Hepatocyte (in vitro differentiated cells): ENCODE data around the gene COL13A1. TPM values are rescaled to one million over a fixed set of nuclear protein-coding genes. Genes with fewer than 3 reads are reported as not detected.

Experiments used
- DNase-seq: peaks from one replicate; pipeline ENCODE4 v3.0.0-alpha.2; 2016; ENCODE audit warnings: low spot score
- H2AFZ ChIP-seq: fragments of 200-600 bp; sonication (generic); 2 replicates; pipeline ENCODE4 v1.6.0; 2016; ENCODE audit warnings: antibody characterized with exemption, mild to moderate bottlenecking
- H3K27ac ChIP-seq: fragments of 200-600 bp; sonication (generic); 2 replicates; pipeline ENCODE4 v1.5.1; 2016; ENCODE audit warnings: mild to moderate bottlenecking
- H3K27me3 ChIP-seq: fragments of 200-600 bp; sonication (generic); 2 replicates; pipeline ENCODE4 v1.6.1; 2016
- H3K36me3 ChIP-seq: fragments of 200-600 bp; sonication (generic); replicated peaks from 2 replicates; pipeline ENCODE4 v1.5.1; 2016; ENCODE audit warnings: low read depth; ENCODE audit not compliant: insufficient read depth
- H3K4me1 ChIP-seq: fragments of 200-600 bp; sonication (generic); 2 replicates; pipeline ENCODE4 v1.5.1; 2016; ENCODE audit warnings: mild to moderate bottlenecking, moderate library complexity; ENCODE audit not compliant: insufficient read depth
- H3K4me2 ChIP-seq: fragments of 200-600 bp; sonication (generic); 2 replicates; pipeline ENCODE4 v1.6.0; 2016
- H3K4me3 ChIP-seq: fragments of 200-600 bp; sonication (generic); 2 replicates; pipeline ENCODE4 v1.5.1; 2016; ENCODE audit warnings: mild to moderate bottlenecking
- H3K79me2 ChIP-seq: fragments of 200-600 bp; sonication (generic); 2 replicates; pipeline ENCODE4 v1.6.0; 2017; ENCODE audit warnings: mild to moderate bottlenecking
- H3K9me2 ChIP-seq: fragments of 200-600 bp; sonication (generic); replicated peaks from 2 replicates; pipeline ENCODE4 v1.6.0; 2017; ENCODE audit warnings: mild to moderate bottlenecking; ENCODE audit not compliant: insufficient read depth
- H3K9me3 ChIP-seq: fragments of 200-600 bp; sonication (generic); 2 replicates; pipeline ENCODE4 v1.5.1; 2016; ENCODE audit warnings: low read depth, mild to moderate bottlenecking
- H4K20me1 ChIP-seq: fragments of 200-600 bp; sonication (generic); 2 replicates; pipeline ENCODE4 v1.6.0; 2016; ENCODE audit warnings: mild to moderate bottlenecking; ENCODE audit not compliant: insufficient read depth, poor library complexity, severe bottlenecking
- EZH2 ChIP-seq: fragments of 200-600 bp; sonication (generic); IDR thresholded peaks from 2 replicates; pipeline ENCODE4 v1.6.1; 2016; ENCODE audit warnings: antibody characterized with exemption, mild to moderate bottlenecking, borderline replicate concordance
- EZH2phosphoT487 ChIP-seq: fragments of 200-600 bp; sonication (generic); IDR thresholded peaks from one replicate; pipeline ENCODE4 v1.6.1; 2018; ENCODE audit warnings: antibody characterized with exemption, mild to moderate bottlenecking, low read depth, moderate library complexity; ENCODE audit not compliant: unreplicated experiment, severe bottlenecking
- WGBS: methylation state at CpG from one replicate; pipeline ENCODE4 v1.1.6; 2016; ENCODE audit warnings: low lambda C conversion rate; ENCODE audit errors: missing lambda C conversion rate; 5-methylcytosine and 5-hydroxymethylcytosine counted together
- polyA plus RNA-seq: library from polyadenylated mRNA; unstranded; fragments of >200 nt; fragmentation: Nextera tagmentation; extraction: Ambion mirVana; gene quantifications from 2 replicates; pipeline ENCODE4 v1.2.1, GENCODE V29; 2016
- total RNA-seq: library from RNA; depleted of rRNA; stranded (reverse); fragments of >200 nt; gene quantifications from 2 replicates; pipeline ENCODE4 v1.2.3, GENCODE V29; 2014
- TF ChIP-seq, protein P1 (sequence below): fragments of 200-600 bp; sonication (generic); IDR thresholded peaks from 2 replicates; pipeline ENCODE4 v1.5.1; 2016; ENCODE audit warnings: antibody characterized with exemption, mild to moderate bottlenecking; ENCODE audit not compliant: poor library complexity

The COL13A1 gene
- total and polyA plus RNA-seq, 2 experiments from 2014 or later: 4.5 to 8.5 TPM

DNA sequence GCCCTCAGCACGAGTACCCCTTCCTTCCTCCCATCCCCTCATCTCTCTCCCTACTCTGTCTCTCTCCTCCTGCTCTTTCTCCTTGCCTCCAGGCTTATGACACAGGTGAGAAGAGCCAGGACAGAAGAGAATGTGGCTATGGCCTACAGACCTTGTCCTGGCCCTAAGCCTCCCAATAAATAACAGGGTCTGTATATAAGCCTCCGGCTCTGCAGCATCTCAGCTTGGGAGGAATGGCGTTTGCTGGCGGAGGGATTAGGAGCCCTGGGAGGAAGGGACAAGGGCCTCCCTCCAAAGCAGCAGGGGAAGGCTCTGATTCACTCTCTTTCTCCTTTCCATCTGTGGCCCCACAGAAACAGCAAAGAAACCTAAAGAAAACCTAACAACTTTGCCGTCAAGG is 45.8 kb downstream of the COL13A1 start:
- Histone ChIP-seq H3K27me3 (no peaks in the 10 kb centered on the region), H3K27ac (peak overlapping the region; percentile 30), H3K36me3 (no peaks in the 10 kb centered on the region), H3K4me3 (no peak overlapping the region), H2AFZ (no peak overlapping the region), H3K79me2 (no peaks in the 10 kb centered on the region), H3K4me2 (peak overlapping the region; percentile 12), H3K9me2 (no peaks in the 10 kb centered on the region), H3K4me1 (peaks cover 40% of the 10 kb centered on the region), H4K20me1 (no peaks in the 10 kb centered on the region), H3K9me3 (no peaks in the 10 kb centered on the region)
- peak; percentile 34 for DNase-seq
- WGBS: 44% methylated on average over 5 of the region's 5 CpGs
- TF ChIP-seq, protein P1, sequence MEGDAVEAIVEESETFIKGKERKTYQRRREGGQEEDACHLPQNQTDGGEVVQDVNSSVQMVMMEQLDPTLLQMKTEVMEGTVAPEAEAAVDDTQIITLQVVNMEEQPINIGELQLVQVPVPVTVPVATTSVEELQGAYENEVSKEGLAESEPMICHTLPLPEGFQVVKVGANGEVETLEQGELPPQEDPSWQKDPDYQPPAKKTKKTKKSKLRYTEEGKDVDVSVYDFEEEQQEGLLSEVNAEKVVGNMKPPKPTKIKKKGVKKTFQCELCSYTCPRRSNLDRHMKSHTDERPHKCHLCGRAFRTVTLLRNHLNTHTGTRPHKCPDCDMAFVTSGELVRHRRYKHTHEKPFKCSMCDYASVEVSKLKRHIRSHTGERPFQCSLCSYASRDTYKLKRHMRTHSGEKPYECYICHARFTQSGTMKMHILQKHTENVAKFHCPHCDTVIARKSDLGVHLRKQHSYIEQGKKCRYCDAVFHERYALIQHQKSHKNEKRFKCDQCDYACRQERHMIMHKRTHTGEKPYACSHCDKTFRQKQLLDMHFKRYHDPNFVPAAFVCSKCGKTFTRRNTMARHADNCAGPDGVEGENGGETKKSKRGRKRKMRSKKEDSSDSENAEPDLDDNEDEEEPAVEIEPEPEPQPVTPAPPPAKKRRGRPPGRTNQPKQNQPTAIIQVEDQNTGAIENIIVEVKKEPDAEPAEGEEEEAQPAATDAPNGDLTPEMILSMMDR: no peak
- TF ChIP-seq EZH2phosphoT487: no peak
- no peak for TF ChIP-seq EZH2

DNA sequence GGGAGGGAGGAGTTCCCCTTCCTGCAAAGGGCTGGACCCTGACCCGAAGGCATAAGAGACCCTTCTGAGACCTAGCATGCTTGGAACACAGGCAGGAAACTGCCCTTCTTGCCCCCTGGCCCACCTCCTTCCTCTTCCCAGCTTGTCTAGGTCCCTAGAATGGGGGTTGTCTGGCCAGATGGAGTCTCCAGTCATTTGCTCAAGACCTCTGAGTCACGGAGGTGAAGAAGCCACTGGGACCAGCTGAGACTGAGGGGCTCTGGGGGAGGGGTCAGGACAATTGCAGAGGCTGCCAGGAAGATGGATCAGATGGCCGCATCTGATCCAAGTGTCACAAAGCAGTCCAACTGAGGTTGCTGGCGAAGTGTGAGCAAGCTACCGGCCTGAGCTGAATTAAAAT is 46.2 kb downstream of the COL13A1 start:
- no peaks in the 10 kb centered on the region for H3K36me3 ChIP-seq
- TF ChIP-seq EZH2 (no peak), EZH2phosphoT487 (no peak)
- TF ChIP-seq, protein P1: no peak
- no peak overlapping the region for H2AFZ ChIP-seq
- H3K9me3 ChIP-seq: no peaks in the 10 kb centered on the region
- H3K9me2 ChIP-seq: no peaks in the 10 kb centered on the region
- peak overlapping the region; percentile 30 for H3K27ac ChIP-seq
- H3K27me3 ChIP-seq: no peaks in the 10 kb centered on the region
- peak overlapping the region; percentile 12 for H3K4me2 ChIP-seq
- H4K20me1 ChIP-seq: no peaks in the 10 kb centered on the region
- DNase-seq: no peak
- no peak overlapping the region for H3K4me3 ChIP-seq
- peaks cover 36% of the 10 kb centered on the region for H3K4me1 ChIP-seq
- WGBS: 61% methylated on average over 5 of the region's 5 CpGs
- no peaks in the 10 kb centered on the region for H3K79me2 ChIP-seq

DNA sequence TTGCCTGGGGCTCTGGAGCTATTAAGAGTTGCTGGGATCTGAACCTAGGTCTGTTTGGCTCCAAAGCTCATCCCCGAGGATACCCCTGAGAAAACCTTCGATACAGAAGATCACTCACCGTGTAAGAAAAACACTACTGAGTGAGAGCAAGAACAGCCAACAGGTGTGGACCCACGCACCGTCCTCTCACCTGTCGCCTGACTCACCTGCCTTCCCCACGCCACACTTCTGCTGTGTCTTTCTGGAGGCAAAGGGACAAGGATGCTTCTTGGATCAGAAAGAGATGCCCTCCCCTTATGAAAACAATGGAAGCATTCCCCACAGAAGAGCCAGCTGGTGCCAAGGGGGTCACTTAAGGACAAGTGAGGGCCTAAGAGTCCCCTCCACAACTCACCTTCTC is 46.7 kb downstream of the COL13A1 start:
- no peaks in the 10 kb centered on the region for H3K9me2 ChIP-seq
- no peaks in the 10 kb centered on the region for H3K36me3 ChIP-seq
- no peak overlapping the region for H3K4me3 ChIP-seq
- H3K27ac ChIP-seq: no peak overlapping the region
- no peaks in the 10 kb centered on the region for H3K9me3 ChIP-seq
- H2AFZ ChIP-seq: no peak overlapping the region
- no peak for DNase-seq
- no peaks in the 10 kb centered on the region for H3K79me2 ChIP-seq
- WGBS: 85% methylated on average over 7 of the region's 7 CpGs
- no peak overlapping the region for H3K4me2 ChIP-seq
- peaks cover 34% of the 10 kb centered on the region for H3K4me1 ChIP-seq
- no peaks in the 10 kb centered on the region for H3K27me3 ChIP-seq
- TF ChIP-seq EZH2phosphoT487 (no peak), EZH2 (no peak)
- TF ChIP-seq, protein P1: no peak
- H4K20me1 ChIP-seq: no peaks in the 10 kb centered on the region

DNA sequence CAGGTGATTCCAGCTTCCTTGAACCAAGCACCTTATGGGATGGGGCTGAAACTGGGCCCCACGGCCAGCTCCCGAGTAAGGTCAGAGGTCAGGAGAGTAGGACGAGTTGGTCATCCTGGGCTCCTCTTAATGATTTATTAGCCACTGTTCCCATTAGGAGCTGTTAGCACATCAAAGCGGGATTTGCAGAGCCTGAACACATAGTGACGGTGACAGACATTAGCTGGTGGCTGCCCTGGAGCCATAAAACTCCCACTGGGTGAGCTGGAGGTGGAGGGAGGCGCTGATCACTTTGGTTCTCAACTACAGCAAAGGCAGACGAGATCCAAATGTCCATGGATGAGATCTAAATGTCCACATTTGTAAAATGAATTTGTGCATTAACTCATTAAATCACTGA is 48.1 kb downstream of the COL13A1 start:
- Histone ChIP-seq H3K9me3 (no peaks in the 10 kb centered on the region), H3K4me2 (no peak overlapping the region), H3K4me3 (no peak overlapping the region), H3K79me2 (no peaks in the 10 kb centered on the region), H3K4me1 (peaks cover 39% of the 10 kb centered on the region), H3K27me3 (no peaks in the 10 kb centered on the region), H2AFZ (no peak overlapping the region), H3K27ac (no peak overlapping the region), H4K20me1 (no peaks in the 10 kb centered on the region), H3K9me2 (no peaks in the 10 kb centered on the region), H3K36me3 (no peaks in the 10 kb centered on the region)
- TF ChIP-seq, protein P1: no peak
- no peak for TF ChIP-seq EZH2
- 57% methylated on average over 7 of the region's 7 CpGs for WGBS
- DNase-seq: no peak
